Smooth muscle cell of the umbilical artery (primary cell): Measurements from ENCODE around the gene FLRT2. TPM values are rescaled to one million over a fixed set of nuclear protein-coding genes. Genes with fewer than 3 reads are reported as not detected.

ENCODE experiments used
- total RNA-seq: library from RNA; depleted of rRNA; stranded (reverse); fragments of >200 nt; gene quantifications from 2 replicates; pipeline ENCODE4 v1.2.3, GENCODE V29; 2014

The FLRT2 gene
- total RNA-seq, result 50.6 and 87.9 TPM in 2 replicates

GRCh38 chr14:85529803-85530574 lies at the start of gene FLRT2:
TSS of gene FLRT2 (plus strand) at chr14:85530144. CDS start at chr14:85621515, 91,371 bp downstream.

